ENCODE measurements around the gene FOXM1.
A peak's percentile ranks its signal among the peaks of the same experiment; 100 is the strongest.

The FOXM1 gene

DNA sequence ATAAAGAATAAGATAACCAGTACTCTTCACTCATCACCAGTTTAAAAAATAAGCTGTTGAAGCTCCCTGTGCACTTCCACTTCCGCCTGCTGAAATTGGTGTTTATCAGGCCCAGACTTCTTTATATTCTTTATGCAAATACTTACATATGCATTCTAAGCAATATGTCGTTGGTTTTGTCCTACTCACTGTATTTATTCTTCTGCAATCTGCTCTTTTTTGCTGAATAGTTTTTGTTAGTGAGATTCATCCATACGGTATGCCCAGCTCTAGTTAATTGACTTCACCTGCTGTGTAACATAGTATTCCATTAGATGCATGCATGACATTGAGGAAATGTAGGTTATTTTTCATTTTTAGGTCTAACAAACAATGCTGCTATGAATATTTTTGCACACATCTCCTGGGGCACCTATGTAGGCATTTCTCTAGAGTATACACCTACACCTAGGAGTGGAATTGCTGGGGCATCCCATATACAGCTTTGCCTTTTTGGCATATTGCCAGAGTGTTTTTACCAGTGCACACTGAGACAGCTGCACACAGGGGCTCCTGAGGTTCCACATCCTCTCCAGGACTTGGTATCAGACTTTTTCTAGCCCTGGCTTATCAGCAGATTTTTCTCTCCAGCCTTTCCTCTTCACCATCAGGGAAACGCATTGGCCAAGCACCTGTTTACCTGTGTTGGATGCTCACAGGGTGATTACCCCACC, 41.1 kb downstream of the FOXM1 start:
- Histone ChIP-seq H3K4me3 (ENCODE audit: low read length in 2 of 2) (no peak overlapping the region), H3K4me1 (ENCODE audit: control insufficient read depth in 2 of 2, insufficient read depth in 1 of 2, low read depth in 1 of 2, low read length in 2 of 2) (peaks cover 9 to 21% of the 10 kb centered on the region in 2 donors), H2BK5ac (ENCODE audit: low read length) (no peak overlapping the region), H3K9me3 (replicated peaks in 1 of 2; ENCODE audit: control insufficient read depth in 2 of 2, insufficient read depth in 1 of 2, low read depth in 1 of 2, low read length in 2 of 2) (no peaks in the 10 kb centered on the region), H2AK5ac (ENCODE audit: low read depth, low read length) (no peak overlapping the region), H3K36me3 (replicated peaks in 1 of 2; ENCODE audit: control insufficient read depth in 2 of 2, insufficient read depth in 2 of 2, low read length in 2 of 2) (peaks cover 0 to 10% of the 10 kb centered on the region in 2 donors), H3K79me1 (ENCODE audit: low read depth, low read length) (no peaks in the 10 kb centered on the region), H4K8ac (ENCODE audit: low read depth, low read length) (no peak overlapping the region), H3K23ac (ENCODE audit: low read depth, low read length, poor library complexity) (no peak overlapping the region), H3K27me3 (ENCODE audit: control insufficient read depth in 3 of 3, insufficient read depth in 3 of 3, low read depth in 1 of 3, low read length in 3 of 3) (no peaks in the 10 kb centered on the region), H2AFZ (ENCODE audit: low read length) (no peak overlapping the region), H3K9ac (ENCODE audit: low read depth, low read length, poor library complexity) (no peak overlapping the region), H2BK12ac (ENCODE audit: low read length) (no peak overlapping the region), H3K14ac (ENCODE audit: low read length) (no peak overlapping the region), H3K27ac (replicated peaks; ENCODE audit: low read length) (no peak overlapping the region), H3K4me2 (ENCODE audit: insufficient read depth, low read length, poor library complexity, severe bottlenecking) (no peak overlapping the region), H3K18ac (ENCODE audit: low read length) (no peak overlapping the region), H3K4ac (ENCODE audit: low read length) (no peak overlapping the region), H4K91ac (ENCODE audit: low read depth, low read length, poor library complexity) (no peak overlapping the region), H2BK120ac (ENCODE audit: low read depth, low read length) (no peak overlapping the region), H2BK15ac (ENCODE audit: low read length) (no peak overlapping the region)
- WGBS, 2 donors (ENCODE audit: extremely low coverage in 2 of 2, insufficient read length in 2 of 2, insufficient replicate concordance in 1 of 2): no CpG with 5 or more reads among the region's 4 CpGs
- DNase-seq (ENCODE audit: low spot score): no peak

- H3K9me3 ChIP-seq (replicated peaks in 1 of 2; ENCODE audit: control insufficient read depth in 2 of 2, insufficient read depth in 1 of 2, low read depth in 1 of 2, low read length in 2 of 2): no peaks in the 10 kb centered on the region
- H2AFZ ChIP-seq (ENCODE audit: low read length): peak within 1 kb of the TSS; percentile 56
- no peaks in the 10 kb centered on the region for H3K79me1 ChIP-seq (ENCODE audit: low read depth, low read length)
- H3K4me2 ChIP-seq (ENCODE audit: insufficient read depth, low read length, poor library complexity, severe bottlenecking): no peak within 1 kb of the TSS
- peak within 1 kb of the TSS; percentile 22 for H3K23ac ChIP-seq (ENCODE audit: low read depth, low read length, poor library complexity)
- H4K8ac ChIP-seq (ENCODE audit: low read depth, low read length): peak within 1 kb of the TSS; percentile 58
- no CpG with 5 or more reads among the region's 32 CpGs for WGBS, 2 donors (ENCODE audit: extremely low coverage in 2 of 2, insufficient read length in 2 of 2, insufficient replicate concordance in 1 of 2)
- no peak within 1 kb of the TSS for H3K14ac ChIP-seq (ENCODE audit: low read length)
- DNase-seq (ENCODE audit: low spot score): no peak
- H3K4ac ChIP-seq (ENCODE audit: low read length): no peak within 1 kb of the TSS
- H2BK15ac ChIP-seq (ENCODE audit: low read length): peak within 1 kb of the TSS; percentile 14
- no peak within 1 kb of the TSS for H3K9ac ChIP-seq (ENCODE audit: low read depth, low read length, poor library complexity)
- H4K91ac ChIP-seq (ENCODE audit: low read depth, low read length, poor library complexity): no peak within 1 kb of the TSS
- no peak within 1 kb of the TSS for H3K4me3 ChIP-seq (ENCODE audit: low read length in 2 of 2)
- no peak within 1 kb of the TSS for H2BK120ac ChIP-seq (ENCODE audit: low read depth, low read length)
- H2BK5ac ChIP-seq (ENCODE audit: low read length): no peak within 1 kb of the TSS
- H3K4me1 ChIP-seq (ENCODE audit: control insufficient read depth in 2 of 2, insufficient read depth in 1 of 2, low read depth in 1 of 2, low read length in 2 of 2): peaks cover 9 to 21% of the 10 kb centered on the region in 2 donors
- no peak within 1 kb of the TSS for H3K27ac ChIP-seq (replicated peaks; ENCODE audit: low read length)
- H3K27me3 ChIP-seq (ENCODE audit: control insufficient read depth in 3 of 3, insufficient read depth in 3 of 3, low read depth in 1 of 3, low read length in 3 of 3): no peaks in the 10 kb centered on the region
- H2AK5ac ChIP-seq (ENCODE audit: low read depth, low read length): no peak within 1 kb of the TSS
- H3K36me3 ChIP-seq (replicated peaks in 1 of 2; ENCODE audit: control insufficient read depth in 2 of 2, insufficient read depth in 2 of 2, low read length in 2 of 2): peaks cover 1 to 19% of the 10 kb centered on the region in 2 donors
- H3K18ac ChIP-seq (ENCODE audit: low read length): peak within 1 kb of the TSS; percentile 79
- no peak within 1 kb of the TSS for H2BK12ac ChIP-seq (ENCODE audit: low read length)
Observed at GRCh38 chr12:2834581-2835491, 42.1 kb downstream of the FOXM1 start, which contains the start of gene NRIP2. TSS of gene NRIP2 (minus strand) at chr12:2835035. CDS start at chr12:2834983, 52 bp downstream.

GRCh38 chr12:2833810-2834209, 43.2 kb downstream of the FOXM1 start:
- Histone ChIP-seq H3K27ac (replicated peaks; ENCODE audit: low read length) (no peak overlapping the region), H3K23ac (ENCODE audit: low read depth, low read length, poor library complexity) (no peak overlapping the region), H2BK120ac (ENCODE audit: low read depth, low read length) (no peak overlapping the region), H3K36me3 (replicated peaks in 1 of 2; ENCODE audit: control insufficient read depth in 2 of 2, insufficient read depth in 2 of 2, low read length in 2 of 2) (peaks cover 1 to 27% of the 10 kb centered on the region in 2 donors), H2BK12ac (ENCODE audit: low read length) (no peak overlapping the region), H3K18ac (ENCODE audit: low read length) (no peak overlapping the region), H3K4me2 (ENCODE audit: insufficient read depth, low read length, poor library complexity, severe bottlenecking) (no peak overlapping the region), H3K27me3 (ENCODE audit: control insufficient read depth in 3 of 3, insufficient read depth in 3 of 3, low read depth in 1 of 3, low read length in 3 of 3) (no peaks in the 10 kb centered on the region), H2AFZ (ENCODE audit: low read length) (no peak overlapping the region), H3K79me1 (ENCODE audit: low read depth, low read length) (no peaks in the 10 kb centered on the region), H3K4me1 (ENCODE audit: control insufficient read depth in 2 of 2, insufficient read depth in 1 of 2, low read depth in 1 of 2, low read length in 2 of 2) (peaks cover 9 to 21% of the 10 kb centered on the region in 2 donors), H2AK5ac (ENCODE audit: low read depth, low read length) (no peak overlapping the region), H3K9me3 (replicated peaks in 1 of 2; ENCODE audit: control insufficient read depth in 2 of 2, insufficient read depth in 1 of 2, low read depth in 1 of 2, low read length in 2 of 2) (no peaks in the 10 kb centered on the region), H3K4ac (ENCODE audit: low read length) (no peak overlapping the region), H4K8ac (ENCODE audit: low read depth, low read length) (no peak overlapping the region), H3K9ac (ENCODE audit: low read depth, low read length, poor library complexity) (no peak overlapping the region), H4K91ac (ENCODE audit: low read depth, low read length, poor library complexity) (no peak overlapping the region), H2BK5ac (ENCODE audit: low read length) (no peak overlapping the region), H2BK15ac (ENCODE audit: low read length) (no peak overlapping the region), H3K4me3 (ENCODE audit: low read length in 2 of 2) (no peak overlapping the region), H3K14ac (ENCODE audit: low read length) (no peak overlapping the region)
- DNase-seq (ENCODE audit: low spot score): no peak
- no CpG with 5 or more reads among the region's 9 CpGs for WGBS, 2 donors (ENCODE audit: extremely low coverage in 2 of 2, insufficient read length in 2 of 2, insufficient replicate concordance in 1 of 2)

GRCh38 chr12:2833327-2833726, 43.6 kb downstream of the FOXM1 start:
- peaks cover 9 to 19% of the 10 kb centered on the region in 2 donors for H3K4me1 ChIP-seq (ENCODE audit: control insufficient read depth in 2 of 2, insufficient read depth in 1 of 2, low read depth in 1 of 2, low read length in 2 of 2)
- DNase-seq (ENCODE audit: low spot score): no peak
- WGBS, 2 donors (ENCODE audit: extremely low coverage in 2 of 2, insufficient read length in 2 of 2, insufficient replicate concordance in 1 of 2): no CpG with 5 or more reads among the region's 5 CpGs
- H2AK5ac ChIP-seq (ENCODE audit: low read depth, low read length): no peak overlapping the region
- no peaks in the 10 kb centered on the region for H3K79me1 ChIP-seq (ENCODE audit: low read depth, low read length)
- no peak overlapping the region for H2BK5ac ChIP-seq (ENCODE audit: low read length)
- no peak overlapping the region for H2BK15ac ChIP-seq (ENCODE audit: low read length)
- H3K4ac ChIP-seq (ENCODE audit: low read length): no peak overlapping the region
- no peak overlapping the region for H3K27ac ChIP-seq (replicated peaks; ENCODE audit: low read length)
- H3K18ac ChIP-seq (ENCODE audit: low read length): peak overlapping the region; percentile 53
- H2BK120ac ChIP-seq (ENCODE audit: low read depth, low read length): no peak overlapping the region
- H4K8ac ChIP-seq (ENCODE audit: low read depth, low read length): no peak overlapping the region
- no peak overlapping the region for H3K14ac ChIP-seq (ENCODE audit: low read length)
- H3K27me3 ChIP-seq (ENCODE audit: control insufficient read depth in 3 of 3, insufficient read depth in 3 of 3, low read depth in 1 of 3, low read length in 3 of 3): no peaks in the 10 kb centered on the region
- H3K4me3 ChIP-seq (ENCODE audit: low read length in 2 of 2): no peak overlapping the region
- no peak overlapping the region for H3K9ac ChIP-seq (ENCODE audit: low read depth, low read length, poor library complexity)
- H3K9me3 ChIP-seq (replicated peaks in 1 of 2; ENCODE audit: control insufficient read depth in 2 of 2, insufficient read depth in 1 of 2, low read depth in 1 of 2, low read length in 2 of 2): no peaks in the 10 kb centered on the region
- no peak overlapping the region for H2BK12ac ChIP-seq (ENCODE audit: low read length)
- peaks cover 1 to 29% of the 10 kb centered on the region in 2 donors for H3K36me3 ChIP-seq (replicated peaks in 1 of 2; ENCODE audit: control insufficient read depth in 2 of 2, insufficient read depth in 2 of 2, low read length in 2 of 2)
- no peak overlapping the region for H4K91ac ChIP-seq (ENCODE audit: low read depth, low read length, poor library complexity)
- H3K4me2 ChIP-seq (ENCODE audit: insufficient read depth, low read length, poor library complexity, severe bottlenecking): no peak overlapping the region
- no peak overlapping the region for H2AFZ ChIP-seq (ENCODE audit: low read length)
- H3K23ac ChIP-seq (ENCODE audit: low read depth, low read length, poor library complexity): no peak overlapping the region

All from neuronal stem cell (in vitro differentiated cells).